Prostate gland (tissue), 2 donors: ENCODE data around the gene TOMM7. TPM values are rescaled to one million over a fixed set of nuclear protein-coding genes. Genes with fewer than 3 reads are reported as not detected.

ENCODE experiments used
- DNase-seq: peaks from one replicate; pipeline ENCODE4 v3.0.0-alpha.2; 2019; ENCODE audit warnings: low spot score
- H3K27ac ChIP-seq, 2 donors: fragments of 200-600 bp; sonication (generic); 2 replicates each; pipeline ENCODE4 v1.5.1; 2017 to 2019
- H3K27me3 ChIP-seq: fragments of 200-600 bp; sonication (generic); replicated peaks from 2 replicates; pipeline ENCODE4 v1.5.1; 2019; ENCODE audit not compliant: insufficient read depth
- H3K36me3 ChIP-seq, 2 donors: fragments of 200-600 bp; sonication (generic); 1 replicate in 1 of 2; 2 replicates in 1 of 2; pipeline versions ENCODE4 v1.5.1 to v1.8.1; 2017 to 2019
- H3K4me1 ChIP-seq: fragments of 200-600 bp; sonication (generic); replicated peaks from 2 replicates; pipeline ENCODE4 v1.5.1; 2019
- H3K4me3 ChIP-seq, 2 donors: fragments of 200-600 bp; sonication (generic); 2 replicates each; pipeline ENCODE4 v1.5.1; 2017 to 2019
- H3K9me3 ChIP-seq: fragments of 200-600 bp; sonication (generic); 2 replicates; pipeline ENCODE4 v1.5.1; 2017
- CTCF ChIP-seq, 4 experiments: fragments of 200-600 bp in 2 of 4; fragments of 450-650 bp in 2 of 4; sonication (generic) in 2 of 4; IDR thresholded peaks; 1 replicate in 3 of 4; 2 replicates in 1 of 4; pipeline ENCODE4 v1.5.1; 2016 to 2019; ENCODE audit warnings: antibody characterized with exemption in 4 of 4, mild to moderate bottlenecking in 2 of 4, moderate library complexity in 2 of 4
- POLR2A ChIP-seq: fragments of 450-650 bp; IDR thresholded peaks from one replicate; pipeline ENCODE4 v1.6.1; 2016; ENCODE audit warnings: antibody characterized with exemption, mild to moderate bottlenecking
- POLR2AphosphoS5 ChIP-seq: sonication (generic); formaldehyde crosslinking; IDR thresholded peaks from one replicate; pipeline ENCODE4 v1.6.1; 2017; ENCODE audit warnings: antibody characterized with exemption
- WGBS: methylation state at CpG from one replicate; pipeline ENCODE4 v1.1.5; 2018; 5-methylcytosine and 5-hydroxymethylcytosine counted together
- intact Hi-C: fragments of 100-400 bp; cut with DNase I; formaldehyde crosslinking; loops from one replicate; pipeline ENCODE4 v1.14.2; 2022
- total RNA-seq, 2 donors: library from RNA; depleted of rRNA; stranded (reverse); fragments of >200 nt; gene quantifications; one replicate each; pipeline ENCODE4 v1.1.0, GENCODE V29; 2016

TOMM7 gene
- total RNA-seq, 2 donors from 2014 or later: 124 to 190 TPM

GRCh38 chr7:22867589-22867988, 44.9 kb upstream of the TOMM7 start:
- WGBS: 53% methylated on average over 2 of the region's 2 CpGs
- H3K27me3 ChIP-seq: no peaks in the 10 kb centered on the region
- no peak overlapping the region for H3K27ac ChIP-seq
- TF ChIP-seq POLR2A: no peak
- no peak for TF ChIP-seq POLR2AphosphoS5
- TF ChIP-seq CTCF (IDR thresholded peaks at IDR 0.05): no peak
- no peaks in the 10 kb centered on the region for H3K4me1 ChIP-seq
- no peak overlapping the region for H3K4me3 ChIP-seq
- no peaks in the 10 kb centered on the region for H3K36me3 ChIP-seq
- no peaks in the 10 kb centered on the region for H3K9me3 ChIP-seq
- no peak for DNase-seq
- intact Hi-C loops: no loop called here

GRCh38 chr7:22867003-22867402, 44.4 kb upstream of the TOMM7 start:
- intact Hi-C loops: no loop called here
- 73% methylated on average over 4 of the region's 4 CpGs for WGBS
- H3K27me3 ChIP-seq: no peaks in the 10 kb centered on the region
- H3K27ac ChIP-seq: no peak overlapping the region
- no peak for DNase-seq
- H3K9me3 ChIP-seq: no peaks in the 10 kb centered on the region
- TF ChIP-seq POLR2AphosphoS5: no peak
- TF ChIP-seq POLR2A: no peak
- TF ChIP-seq CTCF (IDR thresholded peaks at IDR 0.05): no peak
- H3K36me3 ChIP-seq: no peaks in the 10 kb centered on the region
- H3K4me1 ChIP-seq: no peaks in the 10 kb centered on the region
- no peak overlapping the region for H3K4me3 ChIP-seq

GRCh38 chr7:22865602-22865960, 42.9 kb upstream of the TOMM7 start:
- 92% methylated on average over 2 of the region's 2 CpGs for WGBS
- Histone ChIP-seq H3K27me3 (no peaks in the 10 kb centered on the region), H3K4me1 (no peaks in the 10 kb centered on the region), H3K9me3 (no peaks in the 10 kb centered on the region), H3K4me3 (no peak overlapping the region), H3K36me3 (no peaks in the 10 kb centered on the region), H3K27ac (no peak overlapping the region)
- intact Hi-C loops: no loop called here
- DNase-seq: no peak
- TF ChIP-seq POLR2AphosphoS5 (no peak), POLR2A (no peak), CTCF (IDR thresholded peaks at IDR 0.05) (no peak)

GRCh38 chr7:22864855-22865601, 42.4 kb upstream of the TOMM7 start:
- no peak for DNase-seq
- no peak overlapping the region for H3K27ac ChIP-seq
- H3K4me3 ChIP-seq: no peak overlapping the region
- H3K27me3 ChIP-seq: no peaks in the 10 kb centered on the region
- H3K4me1 ChIP-seq: no peaks in the 10 kb centered on the region
- TF ChIP-seq POLR2A (no peak), POLR2AphosphoS5 (no peak), CTCF (IDR thresholded peaks at IDR 0.05) (no peak)
- intact Hi-C loops: no loop called here
- H3K36me3 ChIP-seq: no peaks in the 10 kb centered on the region
- 83% methylated on average over 7 of the region's 7 CpGs for WGBS
- H3K9me3 ChIP-seq: no peaks in the 10 kb centered on the region

- intact Hi-C loops: no loop called here
- H3K36me3 ChIP-seq: no peaks in the 10 kb centered on the region
- 100% methylated on average over 1 of the region's 1 CpG for WGBS
- no peak for TF ChIP-seq POLR2A
- TF ChIP-seq CTCF (IDR thresholded peaks at IDR 0.05): no peak
- TF ChIP-seq POLR2AphosphoS5: no peak
- DNase-seq: no peak
- no peaks in the 10 kb centered on the region for H3K4me1 ChIP-seq
- H3K4me3 ChIP-seq: no peak overlapping the region
- no peaks in the 10 kb centered on the region for H3K9me3 ChIP-seq
- H3K27ac ChIP-seq: no peak overlapping the region
- no peaks in the 10 kb centered on the region for H3K27me3 ChIP-seq
Observed at GRCh38 chr7:22864301-22864700, 41.7 kb upstream of the TOMM7 start.
